ENCODE results near the gene NUP62.

Gene NUP62

GRCh38 chr19:49864890-49865289 is 64.4 kb downstream of the NUP62 start:
- no peak for DNase-seq

DNA sequence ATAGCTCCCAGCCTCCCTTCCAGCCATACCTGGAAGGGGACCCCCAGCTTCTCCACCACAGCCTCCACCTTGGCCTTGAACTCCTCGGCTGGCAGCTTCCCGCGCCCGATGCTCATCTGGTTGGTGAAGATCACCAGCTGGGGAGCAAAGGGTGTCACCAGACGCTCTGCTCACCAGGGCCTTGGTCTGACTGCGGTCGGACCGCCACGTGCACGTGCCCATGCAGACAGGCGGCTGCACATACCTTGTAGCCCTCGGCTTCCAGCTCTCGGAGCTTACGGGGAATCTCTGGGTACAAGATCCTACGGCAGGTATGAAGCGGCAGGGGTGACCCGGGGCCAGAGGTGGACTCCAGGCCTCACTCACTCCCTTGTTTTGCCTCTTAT is 65.4 kb downstream of the NUP62 start:
- no peak for DNase-seq

GRCh38 chr19:49863254-49863934 is 65.9 kb downstream of the NUP62 start:
- no peak for DNase-seq

DNA sequence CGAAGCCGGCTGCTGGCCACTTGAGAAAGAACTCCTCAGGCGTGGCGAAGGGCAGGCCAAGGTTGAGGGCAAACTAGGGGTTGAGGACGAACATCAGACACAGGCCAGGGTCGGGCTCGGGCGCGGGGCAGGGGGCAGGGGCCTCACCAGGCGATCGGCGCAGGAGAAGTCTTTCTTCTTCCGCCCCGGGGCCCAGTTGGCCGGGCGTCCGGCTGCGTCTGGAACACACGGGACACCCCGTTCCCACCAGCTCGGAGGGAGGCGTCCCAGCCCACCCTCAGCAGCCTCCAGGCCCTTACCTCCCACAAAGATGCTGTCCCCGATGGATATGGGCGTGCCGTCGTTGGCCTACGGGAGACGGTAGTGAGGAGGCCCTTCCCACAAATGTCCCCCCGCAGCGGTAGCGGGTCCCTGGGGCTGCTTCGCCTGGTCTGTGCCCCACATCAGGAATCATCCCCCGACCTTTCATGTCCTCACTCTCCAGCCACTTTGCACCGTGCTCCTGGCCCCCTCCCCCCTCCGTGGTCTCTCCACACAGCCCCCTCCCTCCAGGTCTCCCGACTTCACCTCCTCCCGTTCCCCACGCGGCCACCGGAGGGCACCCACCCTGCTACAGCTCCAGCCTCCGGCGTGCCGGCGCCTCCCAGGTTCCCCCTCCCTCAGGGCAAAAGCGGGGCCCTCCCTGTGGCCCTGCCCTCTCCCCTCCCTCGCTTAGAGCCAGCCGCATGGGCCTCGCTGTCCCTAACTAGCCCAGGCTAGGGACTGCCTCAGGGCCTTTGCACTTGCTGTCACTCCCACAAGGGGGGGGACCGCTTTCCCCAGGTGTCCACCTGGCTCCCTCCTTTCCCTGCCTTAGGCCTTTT is 66.7 kb downstream of the NUP62 start:
- DNase-seq: peak; percentile 34

GRCh38 chr19:49861541-49862378 is 67.5 kb downstream of the NUP62 start:
- no peak for DNase-seq

DNA sequence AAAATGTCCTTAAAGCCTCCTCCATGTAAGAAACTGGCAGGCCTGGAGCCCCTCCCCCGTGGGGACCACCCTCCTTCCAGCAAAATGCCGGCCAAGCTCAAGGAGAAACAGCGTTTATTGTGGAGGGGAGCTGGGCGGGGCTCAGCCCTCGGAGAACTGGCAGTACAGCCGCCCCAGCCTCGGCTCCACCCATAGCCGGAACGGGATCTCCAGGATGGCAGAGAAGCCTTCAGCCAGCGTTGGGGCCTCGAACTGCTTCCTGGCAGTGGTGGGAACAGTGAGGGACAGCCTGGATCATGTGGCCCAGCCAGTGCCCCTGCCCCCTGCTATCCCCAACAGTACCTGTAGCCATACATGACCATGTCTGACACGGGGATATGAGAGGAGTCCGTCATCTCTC is 68.2 kb downstream of the NUP62 start:
- no peak for DNase-seq

DNA sequence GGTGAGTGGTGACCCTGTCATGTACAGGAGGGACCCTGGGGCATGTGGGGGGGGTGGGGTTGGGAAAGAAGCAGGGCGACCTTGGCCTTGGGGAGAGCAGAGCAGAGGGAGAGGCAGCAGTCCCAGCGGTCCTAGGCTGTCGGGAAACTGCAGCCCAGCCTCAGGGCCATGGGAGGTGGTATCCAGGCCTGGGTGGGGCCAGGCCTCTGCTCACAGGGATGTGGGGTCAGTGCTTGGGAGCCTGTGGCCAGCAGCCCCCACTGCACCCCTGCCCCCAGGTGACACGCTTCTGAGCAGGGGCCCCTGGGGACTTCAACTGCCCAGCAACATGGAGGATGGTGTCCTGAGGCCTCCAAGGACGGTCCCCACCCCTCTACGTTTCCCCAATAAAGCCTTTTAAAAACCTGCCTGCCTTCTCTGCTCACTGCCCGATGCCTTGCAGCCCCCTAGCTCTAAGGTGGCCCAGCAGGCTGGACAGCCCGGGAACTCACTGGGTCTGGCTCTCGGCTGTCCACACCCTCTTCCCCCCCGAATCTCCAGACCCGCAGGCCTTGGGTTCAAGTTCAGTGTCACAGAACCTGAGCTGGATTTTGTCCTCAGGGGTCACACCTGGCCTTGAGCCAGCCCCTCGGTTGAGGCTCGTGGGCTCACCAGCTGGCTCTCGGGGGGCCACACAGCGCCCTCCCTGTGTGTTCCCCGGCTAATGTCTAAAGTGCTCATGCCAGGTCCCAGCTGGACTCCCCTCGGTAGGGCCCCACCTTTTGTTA is 68.8 kb downstream of the NUP62 start:
- DNase-seq: no peak

GRCh38 chr19:49859682-49860335 is 69.5 kb downstream of the NUP62 start:
- DNase-seq: peak; percentile 2

DNA sequence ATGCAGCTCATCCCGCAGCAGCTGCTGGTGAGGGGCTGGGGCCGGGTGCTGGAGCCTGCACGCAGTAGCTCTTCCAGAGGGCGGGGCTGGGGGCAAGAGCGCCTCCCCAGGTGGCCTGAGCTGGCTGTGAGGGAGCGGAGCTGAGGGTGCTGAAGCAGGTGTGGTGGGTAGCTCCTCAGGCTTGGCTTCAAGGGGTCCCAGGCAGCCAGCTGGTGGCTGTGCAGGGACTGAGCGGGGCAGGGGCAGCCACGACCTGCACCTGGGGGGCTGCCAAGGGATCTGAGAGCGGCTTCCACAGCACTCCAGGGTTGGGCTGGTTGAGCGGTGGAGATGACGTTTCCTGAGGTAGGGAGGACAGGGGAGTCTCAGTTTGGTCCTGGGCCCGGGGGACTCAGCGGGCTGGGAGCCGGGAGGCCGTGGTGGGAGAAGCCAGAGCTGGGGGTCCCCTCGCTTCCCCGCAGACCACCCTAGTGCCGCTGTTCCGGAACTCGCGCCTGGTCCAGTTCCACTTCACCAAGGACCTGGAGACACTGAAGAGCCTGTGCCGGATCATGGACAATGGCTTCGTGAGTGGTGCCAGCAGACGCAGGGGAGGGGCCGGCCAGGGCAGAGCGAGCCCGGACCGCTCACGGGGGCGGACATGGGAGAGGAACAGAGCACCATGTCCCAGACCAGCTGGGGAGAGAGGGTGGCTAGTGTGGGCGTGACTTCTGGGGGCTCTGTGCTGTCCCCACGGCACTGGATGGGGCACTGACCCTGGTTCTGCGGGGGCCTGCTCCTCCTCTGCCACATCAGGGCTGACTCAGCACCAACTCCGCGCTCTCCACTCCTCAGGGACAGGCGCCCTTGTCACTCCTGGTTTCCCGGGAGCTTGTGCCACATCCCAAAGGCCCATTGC is 71.0 kb downstream of the NUP62 start:
- DNase-seq: no peak

DNA sequence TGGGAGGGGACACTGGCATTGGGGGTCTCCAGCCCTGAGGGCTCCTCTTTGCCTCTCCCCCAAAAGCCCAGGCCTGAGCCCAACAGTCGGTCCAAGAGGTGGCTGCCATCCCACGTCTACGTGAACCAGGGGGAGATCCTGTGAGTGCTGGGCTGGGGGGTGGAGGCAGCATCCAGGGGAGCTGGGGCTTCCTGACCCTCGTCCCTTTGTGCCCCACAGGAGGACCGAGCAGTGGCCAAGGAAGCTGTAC is 71.5 kb downstream of the NUP62 start:
- no peak for DNase-seq

GRCh38 chr19:49857061-49857837 is 72.1 kb downstream of the NUP62 start:
- DNase-seq: no peak
